HG03135 (cell line): Measurements from ENCODE around the gene RBMS2.
"Not testable (repeated sequence)": the region's sequence is repeated elsewhere in the genome, so short reads cannot be mapped to it uniquely, and the experiment has no call there.

Source experiments
- ATAC-seq: cut with Tn5 transposase; IDR thresholded peaks from one replicate; pipeline ENCODE4 v1.9.1; 2021; ENCODE audit warnings: mild to moderate bottlenecking, moderate library complexity; ENCODE audit not compliant: unreplicated experiment

The RBMS2 gene

GRCh38 chr12:56577248-56577647 is 55.6 kb downstream of the RBMS2 start:
- not testable (repeated sequence) for ATAC-seq

DNA sequence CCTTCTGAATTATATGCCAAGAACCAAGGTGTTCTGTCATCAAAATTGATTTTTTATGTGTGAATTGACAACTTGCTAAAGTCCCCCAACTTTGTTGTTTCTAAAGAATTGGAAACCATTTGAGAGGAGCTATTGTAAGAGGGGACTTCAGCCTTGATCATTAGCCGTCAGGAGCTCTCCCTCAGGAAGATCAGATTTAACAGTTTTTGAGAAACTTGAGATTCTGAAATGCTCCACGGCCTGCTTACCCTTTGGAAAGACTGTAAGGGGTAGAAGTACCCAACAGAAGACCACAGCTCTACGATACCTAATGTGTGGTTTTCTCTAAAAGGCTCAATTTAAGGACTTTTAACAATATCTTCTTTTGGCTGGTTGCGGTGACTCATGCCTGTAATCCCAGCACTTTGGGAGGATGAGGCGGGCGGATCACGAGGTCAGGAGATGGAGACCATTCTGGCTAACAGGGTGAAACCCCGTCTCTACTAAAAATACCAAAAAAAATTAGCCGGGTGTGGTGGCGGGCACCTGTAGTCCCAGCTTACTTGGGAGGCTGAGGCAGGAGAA is 57.4 kb downstream of the RBMS2 start:
- ATAC-seq = no peak

GRCh38 chr12:56581418-56582145 is 60.0 kb downstream of the RBMS2 start:
- no peak for ATAC-seq

DNA sequence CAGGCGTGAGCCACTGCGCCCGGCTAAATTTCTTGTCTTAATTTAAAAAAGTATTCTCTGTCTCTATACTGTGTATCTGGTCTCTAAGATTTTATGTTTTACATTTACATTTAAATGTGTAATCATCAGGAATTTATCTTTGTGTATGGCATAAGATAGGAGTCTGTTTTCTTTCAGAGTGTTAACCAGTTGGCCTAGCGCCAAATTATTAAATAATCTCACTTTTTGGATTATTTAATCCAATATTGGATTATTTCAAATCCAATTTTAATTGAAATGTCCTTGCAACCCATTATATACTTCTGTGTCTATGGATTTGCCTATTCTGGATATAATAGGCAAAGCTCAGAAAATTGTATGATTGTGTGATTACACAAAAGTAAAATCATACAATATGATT is 63.5 kb downstream of the RBMS2 start:
- ATAC-seq = no peak

GRCh38 chr12:56589783-56590182 is 68.2 kb downstream of the RBMS2 start:
- ATAC-seq = no peak

- no peak for ATAC-seq
Measured at GRCh38 chr12:56590237-56590830, 68.7 kb downstream of the RBMS2 start.

DNA sequence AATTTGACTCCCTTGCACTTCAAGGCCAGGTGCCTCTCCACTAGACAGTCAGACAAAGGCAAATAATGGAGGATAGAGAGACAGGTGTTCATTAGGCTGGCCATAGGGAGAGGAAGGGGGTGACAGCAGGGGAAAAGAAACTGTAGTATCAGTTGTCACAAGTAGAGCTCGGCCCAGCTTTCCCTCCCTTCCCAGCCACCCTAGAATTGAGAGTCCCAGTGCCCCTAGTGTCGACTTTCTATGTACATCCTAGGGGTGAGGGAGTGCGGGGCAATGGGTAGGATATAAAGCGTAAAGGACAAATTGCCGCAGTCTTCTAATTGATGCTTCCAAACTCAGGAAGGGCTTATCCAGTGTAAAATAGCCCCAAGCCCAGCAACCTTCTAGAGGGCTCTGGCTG is 69.5 kb downstream of the RBMS2 start:
- no peak for ATAC-seq

DNA sequence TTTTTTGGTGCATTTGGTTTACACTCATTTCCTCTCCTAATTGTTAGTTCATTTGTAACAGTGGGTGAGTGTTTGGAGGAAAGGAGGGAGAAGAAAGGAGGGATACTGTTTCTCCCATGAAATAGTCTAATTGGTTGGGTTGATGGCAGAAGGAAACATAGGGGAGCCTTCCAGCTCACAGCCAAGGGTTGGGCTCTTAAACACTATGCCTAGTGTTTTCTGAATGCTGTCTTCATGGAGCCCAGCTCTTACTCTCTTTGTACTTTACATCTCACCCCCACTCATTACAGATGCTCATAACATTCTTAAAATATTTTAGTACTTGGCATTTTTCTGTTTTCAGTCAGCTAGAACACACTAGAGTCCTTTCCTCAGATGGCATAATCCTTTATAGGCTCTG is 70.3 kb downstream of the RBMS2 start:
- ATAC-seq = no peak

GRCh38 chr12:56593909-56594621 is 72.4 kb downstream of the RBMS2 start:
- peak; percentile 52 for ATAC-seq

DNA sequence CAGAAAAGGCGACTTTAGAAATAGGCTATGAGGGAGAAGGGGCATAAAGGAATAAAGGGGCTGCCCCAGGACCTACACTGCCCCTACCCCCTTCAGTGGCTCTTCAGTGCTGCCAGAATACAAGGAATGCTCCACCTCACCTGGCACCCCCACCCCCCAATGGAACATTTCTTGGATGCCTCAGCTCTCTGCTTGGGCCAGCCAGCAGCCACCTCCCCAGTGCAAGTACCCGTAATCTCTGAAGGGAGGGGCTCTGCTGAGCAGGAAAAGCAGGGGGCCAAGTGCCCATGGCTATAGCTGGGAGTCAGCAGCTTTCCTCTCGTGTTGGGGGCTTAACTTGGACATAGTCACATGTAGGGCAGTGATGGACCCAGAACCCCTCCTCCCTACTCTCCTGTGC is 75.2 kb downstream of the RBMS2 start:
- ATAC-seq = no peak

DNA sequence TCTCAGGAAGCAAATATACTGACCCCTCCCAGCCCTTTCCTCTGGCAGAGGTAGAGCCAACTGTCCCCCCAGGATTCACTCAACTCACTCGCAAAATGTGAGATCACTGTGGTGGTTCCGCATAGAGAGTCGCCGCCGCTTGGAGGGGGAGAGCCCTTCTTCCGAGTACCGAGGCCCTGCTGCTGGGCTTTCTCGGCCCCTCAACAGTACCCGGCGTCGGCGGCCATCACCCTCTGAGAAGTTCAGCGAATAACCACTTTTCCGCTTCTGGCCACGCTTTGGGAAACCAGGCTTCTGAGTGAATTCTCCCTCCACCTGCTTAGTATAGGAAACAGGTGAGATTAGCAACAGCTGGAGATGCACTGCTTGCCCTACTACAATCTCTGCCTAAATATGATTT is 77.4 kb downstream of the RBMS2 start:
- no peak for ATAC-seq

GRCh38 chr12:56599797-56600196 is 78.2 kb downstream of the RBMS2 start:
- no peak for ATAC-seq

DNA sequence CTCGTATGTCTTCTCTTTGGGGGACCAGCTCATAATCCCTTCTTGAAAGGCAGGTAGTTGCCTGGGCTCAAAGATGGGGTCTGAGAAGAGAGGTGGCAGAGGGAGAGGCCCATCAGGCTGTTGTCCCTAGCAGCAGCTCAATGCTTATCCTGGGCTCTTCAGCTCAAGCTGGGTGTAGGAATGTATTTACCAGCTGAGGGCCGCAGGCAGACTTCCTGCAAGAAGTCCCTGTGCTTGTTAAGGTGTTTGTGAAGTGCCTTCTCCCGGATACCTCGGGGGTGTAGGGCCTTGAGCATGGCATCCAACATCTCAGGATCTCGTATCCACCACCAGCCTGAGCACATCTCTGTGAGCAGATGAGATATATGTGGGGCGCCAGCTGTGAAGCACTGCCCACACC is 79.1 kb downstream of the RBMS2 start:
- ATAC-seq = no peak

- no peak for ATAC-seq
Measured at GRCh38 chr12:56601503-56601902, 79.9 kb downstream of the RBMS2 start.

DNA sequence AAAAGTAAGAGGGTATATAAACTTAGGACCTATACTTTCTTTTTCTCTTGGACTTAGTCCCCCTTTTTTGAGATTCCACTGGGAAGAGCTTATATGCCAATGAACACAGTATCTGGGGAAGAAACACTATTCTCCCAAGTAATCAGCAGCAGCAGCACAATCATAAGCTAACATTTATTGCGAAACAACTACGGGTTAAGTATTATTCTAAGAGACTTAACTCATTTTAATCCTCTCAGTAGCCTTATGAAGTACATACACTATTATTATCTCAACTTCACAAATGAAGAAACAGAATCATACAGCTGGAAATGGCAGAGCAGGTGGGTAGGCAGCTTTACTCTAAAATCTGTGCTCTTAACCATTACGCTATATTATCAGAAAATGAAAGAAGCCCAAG is 80.6 kb downstream of the RBMS2 start:
- no peak for ATAC-seq

DNA sequence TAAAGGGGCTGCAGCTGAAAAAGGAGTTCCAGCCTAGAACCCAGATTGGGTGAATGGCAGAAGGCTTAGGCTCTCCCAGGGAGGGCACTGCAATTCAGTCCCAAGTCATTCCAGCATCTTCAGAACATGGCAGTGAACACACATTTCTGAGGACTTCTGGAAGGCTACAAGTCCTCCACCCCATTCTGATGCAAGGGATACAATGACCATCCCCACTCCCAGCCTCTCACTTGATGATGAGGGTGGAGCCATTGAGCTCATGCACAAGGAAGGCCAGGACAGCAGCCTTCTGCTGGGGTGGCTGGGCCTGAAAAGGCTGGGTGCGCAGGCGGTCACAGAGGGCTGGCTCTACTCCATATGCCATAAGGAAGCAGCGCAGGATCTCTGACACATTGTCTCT is 82.7 kb downstream of the RBMS2 start:
- ATAC-seq = no peak

- no peak for ATAC-seq
Measured at GRCh38 chr12:56614627-56615026, 93.0 kb downstream of the RBMS2 start.

DNA sequence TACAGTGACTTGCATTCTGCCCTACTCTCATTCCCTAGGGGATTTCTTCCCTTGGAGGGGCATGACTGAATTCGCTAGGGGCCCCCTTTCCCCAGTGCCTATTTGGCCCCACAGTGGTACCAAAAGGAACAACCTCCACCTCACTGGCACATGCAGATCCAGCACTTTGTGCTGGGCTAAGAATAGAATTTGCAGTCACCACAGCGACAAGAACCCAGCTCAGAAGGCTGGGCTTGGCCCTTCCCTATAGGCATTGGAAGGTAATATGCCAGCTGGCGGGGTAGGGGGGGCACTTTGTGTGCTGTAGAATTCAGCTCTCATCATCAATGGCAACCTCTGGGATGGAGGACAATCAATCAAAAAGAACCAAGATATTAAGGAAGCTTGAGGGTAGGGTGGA is 94.6 kb downstream of the RBMS2 start:
- no peak for ATAC-seq

DNA sequence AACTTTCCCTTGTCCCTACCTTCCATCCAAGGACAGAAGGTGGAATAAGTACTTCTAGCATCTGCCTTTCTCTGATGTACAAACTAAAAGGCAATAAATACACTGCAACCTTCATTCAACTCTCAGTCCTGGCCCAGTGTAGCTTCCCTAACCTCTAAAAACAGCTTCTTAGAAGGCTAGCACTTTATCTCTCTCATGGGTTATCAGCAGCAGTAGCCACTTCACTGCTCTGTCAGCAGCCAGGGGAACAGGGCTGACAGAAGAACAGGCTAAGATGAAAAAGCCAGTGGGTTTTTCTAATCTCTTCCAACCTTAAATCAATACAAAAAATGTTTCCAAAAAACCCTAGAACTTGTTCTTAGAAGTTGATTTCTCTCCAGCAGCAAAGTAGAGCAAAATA is 95.3 kb downstream of the RBMS2 start:
- ATAC-seq = no peak

DNA sequence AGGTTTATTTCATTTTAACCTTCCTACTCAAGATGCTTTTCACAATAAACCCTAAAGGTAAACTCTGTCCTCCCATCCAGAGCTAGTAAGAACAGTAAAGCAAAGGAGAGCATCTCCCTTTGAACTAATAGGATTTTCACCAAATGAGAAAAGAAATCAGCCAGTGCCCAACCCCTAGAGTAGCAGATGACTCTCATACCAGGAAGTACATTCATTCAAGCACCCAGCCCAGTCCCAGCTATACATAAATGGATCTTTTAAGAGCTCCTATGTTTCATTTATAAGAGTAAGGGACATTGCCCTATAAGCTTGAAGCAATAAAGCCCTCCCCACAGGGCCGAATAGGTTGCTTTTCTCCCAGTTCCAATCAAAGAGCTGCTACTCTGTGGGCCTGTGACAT is 100.9 kb downstream of the RBMS2 start:
- ATAC-seq = no peak

DNA sequence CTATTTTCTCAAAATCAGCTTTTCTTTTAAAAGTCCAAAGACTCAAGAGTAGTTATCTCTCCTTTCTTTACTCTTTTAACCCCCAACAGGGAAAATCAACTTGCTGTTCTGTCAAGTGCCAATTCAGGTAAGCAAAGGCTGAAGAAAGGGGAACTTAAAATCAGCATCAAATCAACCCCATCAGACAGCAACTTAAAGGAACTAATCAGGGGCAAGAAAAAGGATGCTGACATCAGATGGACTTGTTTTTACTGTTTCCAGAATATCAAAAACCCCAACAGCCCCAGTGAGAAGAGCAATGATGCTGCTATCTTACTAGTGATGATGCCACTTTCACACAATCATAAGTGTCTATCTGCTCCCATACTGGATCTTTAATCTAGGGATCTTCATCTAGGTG is 105.1 kb downstream of the RBMS2 start:
- ATAC-seq = no peak
